Epithelial cell of proximal tubule (primary cell): ENCODE data around the gene KLF13. TPM values are rescaled to one million over a fixed set of nuclear protein-coding genes. Genes with fewer than 3 reads are reported as not detected.

Source experiments
- DNase-seq: peaks from one replicate; pipeline ENCODE4 v3.0.0-alpha.2; 2011; ENCODE audit warnings: low read depth
- H3K4me3 ChIP-seq: 2 replicates; pipeline ENCODE4 v1.5.1; 2011; ENCODE audit warnings: low read depth, mild to moderate bottlenecking, low read length
- CTCF ChIP-seq: conservative IDR thresholded peaks from 2 replicates; pipeline ENCODE4 v1.5.1; 2012; ENCODE audit warnings: low read depth, mild to moderate bottlenecking, low read length
- total RNA-seq: library from RNA; depleted of rRNA; stranded (reverse); fragments of >200 nt; gene quantifications from 2 replicates; pipeline ENCODE4 v1.2.3, GENCODE V29; 2015

KLF13 gene
- total RNA-seq, 1 donor from 2014 or later = 66.2 TPM

GRCh38 chr15:31391687-31392671 lies 65.3 kb downstream of the KLF13 start:
- no peak for TF ChIP-seq CTCF
- DNase-seq = no peak
- H3K4me3 ChIP-seq = peak overlapping the region; percentile 81

GRCh38 chr15:31392761-31393401 lies 66.2 kb downstream of the KLF13 start:
- TF ChIP-seq CTCF = no peak
- H3K4me3 ChIP-seq = peak overlapping the region; percentile 81
- no peak for DNase-seq

- no peak for TF ChIP-seq CTCF
- peak overlapping the region; percentile 81 for H3K4me3 ChIP-seq
- DNase-seq = no peak
Measured at GRCh38 chr15:31393444-31394091, 66.9 kb downstream of the KLF13 start.

- DNase-seq = no peak
- no peak for TF ChIP-seq CTCF
- peak overlapping the region; percentile 20 for H3K4me3 ChIP-seq
Measured at GRCh38 chr15:31396881-31397560, 70.4 kb downstream of the KLF13 start.

GRCh38 chr15:31397851-31398661 lies 71.4 kb downstream of the KLF13 start:
- no peak for DNase-seq
- no peak for TF ChIP-seq CTCF
- no peak overlapping the region for H3K4me3 ChIP-seq
